CD4-positive, CD25-positive, alpha-beta regulatory T cell (primary cell): ENCODE measurements around the gene C10orf143. TPM values are rescaled to one million over a fixed set of nuclear protein-coding genes. Genes with fewer than 3 reads are reported as not detected.

Experiments used
- ATAC-seq, 2 donors: fragments of 150-1000 bp; cut with Tn5 transposase; one replicate each; pipeline ENCODE4 v1.10.0; 2021; ENCODE audit warnings: low read depth in 2 of 2, moderate number of reproducible peaks in 2 of 2, moderate library complexity in 1 of 2
- DNase-seq, 3 donors: peaks; one replicate each; pipeline versions ENCODE4 v3.0.0 to v3.0.0-alpha.2; 2012 to 2022; ENCODE audit warnings: mixed read lengths in 1 of 3
- H3K27ac ChIP-seq: one replicate; pipeline ENCODE4 v1.7.0; 2013; ENCODE audit warnings: mild to moderate bottlenecking, low read length; ENCODE audit not compliant: insufficient read depth, poor library complexity, severe bottlenecking
- H3K27me3 ChIP-seq: one replicate; pipeline ENCODE4 v1.7.0; 2013; ENCODE audit warnings: low read length; ENCODE audit not compliant: control insufficient read depth, insufficient read depth
- H3K36me3 ChIP-seq: one replicate; pipeline ENCODE4 v1.7.0; 2013; ENCODE audit warnings: mild to moderate bottlenecking, low read length, moderate library complexity; ENCODE audit not compliant: control insufficient read depth, insufficient read depth
- H3K4me1 ChIP-seq: 2 replicates; pipeline ENCODE4 v1.7.0; 2013; ENCODE audit warnings: mild to moderate bottlenecking, low read length; ENCODE audit not compliant: insufficient read depth, control insufficient read depth, poor library complexity, severe bottlenecking
- H3K4me3 ChIP-seq: one replicate; pipeline ENCODE4 v1.7.0; 2013; ENCODE audit warnings: low read depth, mild to moderate bottlenecking, low read length, moderate library complexity
- H3K9me3 ChIP-seq, 2 experiments: 1 replicate in 1 of 2; 2 replicates in 1 of 2; pipeline ENCODE4 v1.7.0; 2013; ENCODE audit warnings: low read length in 2 of 2, mild to moderate bottlenecking in 1 of 2, moderate library complexity in 1 of 2; ENCODE audit not compliant: control insufficient read depth in 2 of 2
- H3K27ac Mint-ChIP-seq, 3 donors: one replicate each; pipeline ENCODE4 v1.8.0; 2020 to 2022; ENCODE audit warnings: mild to moderate bottlenecking in 3 of 3, mixed read lengths in 3 of 3, moderate library complexity in 2 of 3
- H3K27me3 Mint-ChIP-seq: one replicate; pipeline ENCODE4 v1.8.0; 2022; ENCODE audit warnings: mild to moderate bottlenecking, mixed read lengths
- H3K36me3 Mint-ChIP-seq: one replicate; pipeline ENCODE4 v1.8.0; 2020; ENCODE audit warnings: mixed read lengths
- H3K4me1 Mint-ChIP-seq, 4 donors: one replicate each; pipeline ENCODE4 v1.8.0; 2020 to 2022; ENCODE audit warnings: mixed read lengths in 4 of 4, mild to moderate bottlenecking in 1 of 4
- H3K4me3 Mint-ChIP-seq, 4 donors: one replicate each; pipeline ENCODE4 v1.8.0; 2020 to 2022; ENCODE audit warnings: mild to moderate bottlenecking in 4 of 4, mixed read lengths in 4 of 4, moderate library complexity in 3 of 4
- H3K9me3 Mint-ChIP-seq, 7 donors: one replicate each; pipeline ENCODE4 v1.8.0; 2020 to 2022; ENCODE audit warnings: mixed read lengths in 7 of 7, mild to moderate bottlenecking in 3 of 7, moderate library complexity in 2 of 7
- polyA plus RNA-seq, 4 donors: library from polyadenylated mRNA; unstranded; fragments of 300-500 nt; fragmentation: Illumina TruSeq; gene quantifications; one replicate each; pipeline ENCODE4 v1.2.3, GENCODE V29; 2021
- total RNA-seq: library from RNA; stranded (reverse); gene quantifications from one replicate; pipeline ENCODE4 v1.2.3, GENCODE V29; 2022

C10orf143 gene
- total and polyA plus RNA-seq, 5 donors from 2014 or later, result 7.7 to 28.9 (median 22.6) TPM

DNA sequence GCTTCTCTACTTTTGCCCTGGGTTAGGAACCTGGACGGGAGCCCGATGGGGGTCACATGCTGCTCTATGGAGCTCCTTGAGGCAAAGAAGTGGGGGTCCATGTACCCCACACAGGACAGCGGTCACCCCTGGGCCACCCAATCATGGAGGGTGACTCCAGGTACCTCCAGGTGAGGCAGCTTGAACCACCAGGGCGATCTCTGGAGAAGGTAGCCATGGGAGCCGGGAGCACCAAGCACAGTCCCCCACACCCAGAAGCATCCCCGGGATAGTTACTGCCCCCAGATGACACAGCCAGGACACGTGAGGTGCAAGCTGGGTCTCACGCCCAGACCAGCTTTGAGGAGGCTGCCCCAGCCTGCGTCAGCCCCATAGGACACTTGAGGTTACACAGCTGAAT is 58.4 kb downstream of the C10orf143 start:
- peaks cover 0 to 2% (median 0%) of the 10 kb centered on the region in 7 donors for H3K9me3 Mint-ChIP-seq
- Histone ChIP-seq H3K27me3 (peaks cover 3% of the 10 kb centered on the region), H3K4me3 (no peak overlapping the region), H3K36me3 (no peaks in the 10 kb centered on the region), H3K27ac (no peak overlapping the region), H3K9me3 (no peaks in the 10 kb centered on the region), H3K4me1 (no peaks in the 10 kb centered on the region)
- ATAC-seq (no peak), DNase-seq (no peak)
- no peak overlapping the region for H3K4me3 Mint-ChIP-seq
- H3K36me3 Mint-ChIP-seq, result peaks cover 1% of the 10 kb centered on the region
- H3K27ac Mint-ChIP-seq, result no peak overlapping the region
- H3K4me1 Mint-ChIP-seq, result no peaks in the 10 kb centered on the region
- peaks cover 4% of the 10 kb centered on the region for H3K27me3 Mint-ChIP-seq

DNA sequence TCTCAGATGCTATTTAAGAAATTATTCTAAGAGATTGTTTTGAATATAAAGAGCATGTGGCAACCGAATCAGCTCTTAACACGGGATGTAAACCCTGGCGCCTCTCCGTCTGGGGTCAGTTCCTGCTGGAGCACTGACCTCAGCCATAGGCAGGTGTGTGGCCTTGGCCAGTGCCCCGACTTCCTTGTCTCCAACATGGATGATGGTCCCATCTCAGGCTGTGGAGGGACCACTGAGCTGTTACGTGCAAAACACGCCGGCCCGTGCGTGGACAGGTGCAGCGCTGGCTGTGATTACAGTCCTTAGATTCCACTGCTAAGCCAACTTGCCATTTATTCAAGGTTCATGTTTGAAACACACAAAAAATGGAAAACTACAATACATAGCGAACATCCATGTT is 59.9 kb downstream of the C10orf143 start:
- Mint-ChIP-seq H3K4me1 (no peaks in the 10 kb centered on the region), H3K27ac (no peak overlapping the region), H3K27me3 (peaks cover 4% of the 10 kb centered on the region), H3K36me3 (no peaks in the 10 kb centered on the region), H3K9me3 (peaks cover 0 to 2% (median 0%) of the 10 kb centered on the region in 7 donors), H3K4me3 (no peak overlapping the region)
- Histone ChIP-seq H3K27ac (no peak overlapping the region), H3K36me3 (no peaks in the 10 kb centered on the region), H3K4me1 (no peaks in the 10 kb centered on the region), H3K27me3 (peaks cover 3% of the 10 kb centered on the region), H3K4me3 (no peak overlapping the region), H3K9me3 (no peaks in the 10 kb centered on the region)
- no peak for DNase-seq
- ATAC-seq, result no peak

DNA sequence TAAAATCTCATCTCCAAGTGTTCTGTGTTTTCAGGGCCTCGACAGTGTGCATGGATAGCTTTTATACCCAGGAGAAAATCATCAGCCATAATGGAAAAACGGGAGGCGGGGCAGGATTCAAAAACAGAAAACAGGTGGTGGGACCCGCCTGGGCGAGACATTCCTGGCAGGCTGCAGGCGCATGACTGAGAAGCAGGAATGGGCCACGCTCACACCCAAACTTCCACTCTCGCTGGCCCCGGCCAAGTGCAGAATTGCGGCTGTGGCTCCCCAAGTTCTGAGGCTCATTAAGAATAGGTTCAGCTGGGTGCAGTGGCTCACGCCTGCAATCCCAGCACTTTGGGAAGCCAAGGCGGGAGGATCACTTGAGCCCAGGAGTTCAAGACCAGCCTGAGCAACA is 60.6 kb downstream of the C10orf143 start:
- H3K9me3 ChIP-seq, result no peaks in the 10 kb centered on the region
- Mint-ChIP-seq H3K4me3 (no peak overlapping the region), H3K9me3 (peaks cover 0 to under 1% (median 0%) of the 10 kb centered on the region in 7 donors), H3K36me3 (no peaks in the 10 kb centered on the region), H3K27me3 (peaks cover 4% of the 10 kb centered on the region), H3K4me1 (no peaks in the 10 kb centered on the region), H3K27ac (no peak overlapping the region)
- no peak overlapping the region for H3K27ac ChIP-seq
- no peak for DNase-seq
- no peaks in the 10 kb centered on the region for H3K4me1 ChIP-seq
- H3K27me3 ChIP-seq, result peaks cover 3% of the 10 kb centered on the region
- no peak for ATAC-seq
- H3K36me3 ChIP-seq, result no peaks in the 10 kb centered on the region
- no peak overlapping the region for H3K4me3 ChIP-seq

DNA sequence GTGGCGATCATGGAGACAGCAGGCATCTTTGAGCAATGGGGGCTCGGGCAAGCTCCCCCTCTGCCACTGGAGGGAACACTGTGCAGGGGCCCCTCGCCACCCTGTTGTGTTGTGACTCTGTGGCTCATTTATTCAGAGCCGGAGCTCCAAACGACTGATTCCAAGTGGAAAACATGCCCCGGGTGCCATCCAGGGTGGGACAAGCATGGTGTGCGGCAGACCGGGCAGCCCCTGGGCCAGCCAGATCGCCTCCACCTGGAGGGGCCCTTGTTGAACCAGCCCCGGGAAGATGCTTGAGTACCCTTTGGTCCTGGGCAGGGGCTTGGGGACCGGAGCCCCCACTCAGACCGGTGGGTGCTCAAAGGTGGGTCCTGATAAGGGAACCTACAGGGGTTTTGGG is 61.4 kb downstream of the C10orf143 start:
- Mint-ChIP-seq H3K27me3 (peaks cover 4% of the 10 kb centered on the region), H3K4me1 (no peaks in the 10 kb centered on the region), H3K27ac (no peak overlapping the region), H3K36me3 (no peaks in the 10 kb centered on the region), H3K4me3 (no peak overlapping the region), H3K9me3 (no peaks in the 10 kb centered on the region)
- Histone ChIP-seq H3K27ac (no peak overlapping the region), H3K9me3 (no peaks in the 10 kb centered on the region), H3K4me1 (no peaks in the 10 kb centered on the region), H3K36me3 (no peaks in the 10 kb centered on the region), H3K4me3 (no peak overlapping the region), H3K27me3 (peaks cover 3% of the 10 kb centered on the region)
- DNase-seq (no peak), ATAC-seq (no peak)

DNA sequence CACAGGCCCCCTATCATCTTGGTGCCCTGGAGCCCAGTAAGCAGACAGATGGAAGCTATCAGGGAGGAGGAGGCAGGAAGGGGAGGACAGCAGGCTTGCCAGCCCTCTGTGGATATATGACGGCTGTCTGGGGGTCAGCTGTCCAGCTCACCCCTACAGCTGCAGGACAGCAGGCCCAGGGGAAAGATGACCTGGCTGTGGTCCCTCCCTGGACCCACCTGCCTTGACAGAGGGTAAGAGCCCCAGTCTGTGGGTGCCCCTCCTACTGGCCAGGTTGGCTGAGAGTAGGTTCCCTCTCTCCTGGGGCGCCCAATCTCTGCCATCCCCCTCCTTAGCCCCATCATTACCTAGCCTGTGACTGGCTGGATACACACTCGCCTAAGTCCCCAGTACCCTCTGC is 62.5 kb downstream of the C10orf143 start:
- DNase-seq, result no peak
- Histone ChIP-seq H3K27ac (no peak overlapping the region), H3K4me3 (no peak overlapping the region), H3K27me3 (no peaks in the 10 kb centered on the region), H3K4me1 (no peaks in the 10 kb centered on the region), H3K36me3 (no peaks in the 10 kb centered on the region), H3K9me3 (no peaks in the 10 kb centered on the region)
- Mint-ChIP-seq H3K36me3 (no peaks in the 10 kb centered on the region), H3K4me3 (no peak overlapping the region), H3K9me3 (no peaks in the 10 kb centered on the region), H3K27ac (no peak overlapping the region), H3K4me1 (peaks cover 0 to 2% (median 0%) of the 10 kb centered on the region in 4 donors), H3K27me3 (peaks cover 4% of the 10 kb centered on the region)
- no peak for ATAC-seq

DNA sequence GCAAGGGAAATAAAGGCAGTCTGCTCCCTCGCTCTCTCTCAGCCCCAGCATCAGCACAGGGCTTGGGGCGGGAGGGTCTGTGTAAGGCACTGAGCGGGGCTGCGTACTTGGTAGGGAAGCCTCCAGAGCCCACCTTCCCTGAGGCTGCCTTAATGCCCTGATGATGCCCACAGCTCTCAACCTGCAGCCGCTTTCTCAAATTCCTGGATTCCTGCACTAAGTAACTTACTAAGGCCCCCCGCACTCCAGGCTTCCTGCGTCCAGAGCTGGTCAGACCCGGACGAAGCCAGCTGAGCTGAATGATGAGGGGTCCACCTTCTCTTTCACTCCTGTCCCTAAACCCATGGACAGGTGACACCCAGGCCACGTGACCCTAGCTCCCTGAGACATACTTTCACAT is 63.3 kb downstream of the C10orf143 start:
- DNase-seq, result no peak
- no peaks in the 10 kb centered on the region for H3K9me3 ChIP-seq
- H3K27me3 ChIP-seq, result no peaks in the 10 kb centered on the region
- Mint-ChIP-seq H3K9me3 (no peaks in the 10 kb centered on the region), H3K4me1 (peaks cover 0 to 2% (median 0%) of the 10 kb centered on the region in 4 donors), H3K4me3 (no peak overlapping the region), H3K27ac (no peak overlapping the region), H3K27me3 (peaks cover 9% of the 10 kb centered on the region), H3K36me3 (no peaks in the 10 kb centered on the region)
- no peak for ATAC-seq
- H3K4me1 ChIP-seq, result no peaks in the 10 kb centered on the region
- no peaks in the 10 kb centered on the region for H3K36me3 ChIP-seq
- no peak overlapping the region for H3K4me3 ChIP-seq
- H3K27ac ChIP-seq, result no peak overlapping the region

DNA sequence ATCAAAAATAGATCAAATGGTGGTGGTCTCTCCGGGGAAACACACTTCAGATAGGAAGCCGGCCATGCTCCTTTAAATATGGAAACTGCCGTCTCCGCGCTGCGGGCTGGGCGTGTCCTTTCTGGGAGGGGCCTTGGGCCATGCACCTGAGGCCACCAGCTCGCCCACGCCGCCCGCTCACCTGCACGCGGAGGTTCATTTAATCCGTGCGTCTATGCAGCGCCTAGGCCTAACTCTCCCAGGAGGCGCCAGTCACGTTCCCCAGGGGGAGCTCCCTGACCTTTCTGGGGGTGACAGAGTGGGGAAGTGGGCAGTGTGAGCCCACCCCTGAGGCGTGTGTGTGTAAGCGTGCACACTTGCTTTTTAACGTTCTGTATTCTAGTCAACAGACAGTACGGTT is 64.0 kb downstream of the C10orf143 start:
- Histone ChIP-seq H3K36me3 (no peaks in the 10 kb centered on the region), H3K4me3 (no peak overlapping the region), H3K4me1 (no peaks in the 10 kb centered on the region), H3K9me3 (no peaks in the 10 kb centered on the region), H3K27me3 (no peaks in the 10 kb centered on the region), H3K27ac (no peak overlapping the region)
- DNase-seq (no peak), ATAC-seq (no peak)
- H3K27me3 Mint-ChIP-seq, result peaks cover 9% of the 10 kb centered on the region
- no peaks in the 10 kb centered on the region for H3K36me3 Mint-ChIP-seq
- H3K4me1 Mint-ChIP-seq, result peaks cover 0 to 2% (median 0%) of the 10 kb centered on the region in 4 donors
- no peaks in the 10 kb centered on the region for H3K9me3 Mint-ChIP-seq
- H3K27ac Mint-ChIP-seq, result no peak overlapping the region
- H3K4me3 Mint-ChIP-seq, result no peak overlapping the region

DNA sequence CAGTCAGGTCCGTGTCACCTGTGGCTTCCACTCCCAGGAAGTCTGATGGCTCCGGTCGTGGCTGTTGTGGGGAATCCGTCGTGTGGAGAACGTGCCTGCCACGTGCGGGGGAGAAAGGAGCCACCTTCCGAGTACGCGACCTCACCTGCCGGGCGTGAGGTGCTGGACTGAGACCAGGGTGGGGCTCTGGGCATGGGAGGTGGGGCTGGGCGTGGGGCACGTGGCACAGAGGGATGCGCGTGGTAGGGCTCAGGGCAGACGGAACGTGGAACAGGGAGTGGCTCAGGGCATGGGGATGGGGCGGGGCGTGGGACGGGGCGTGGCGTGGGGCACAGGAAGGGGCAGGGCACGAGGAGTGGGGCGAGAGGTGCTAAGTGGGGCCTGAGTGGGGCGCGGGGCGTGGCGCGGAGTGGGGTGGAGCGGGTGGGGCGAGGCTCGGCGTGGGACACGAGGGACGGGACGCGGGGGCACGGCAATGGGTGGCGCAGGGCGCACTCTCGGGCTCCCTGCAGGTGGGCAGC is 64.8 kb downstream of the C10orf143 start:
- DNase-seq (no peak), ATAC-seq (no peak)
- Mint-ChIP-seq H3K4me3 (no peak overlapping the region), H3K4me1 (peaks cover 0 to 2% (median 0%) of the 10 kb centered on the region in 4 donors), H3K27ac (no peak overlapping the region), H3K9me3 (no peaks in the 10 kb centered on the region), H3K27me3 (peaks cover 9% of the 10 kb centered on the region), H3K36me3 (no peaks in the 10 kb centered on the region)
- no peaks in the 10 kb centered on the region for H3K36me3 ChIP-seq
- no peaks in the 10 kb centered on the region for H3K9me3 ChIP-seq
- H3K4me3 ChIP-seq, result no peak overlapping the region
- no peaks in the 10 kb centered on the region for H3K4me1 ChIP-seq
- H3K27me3 ChIP-seq, result no peaks in the 10 kb centered on the region
- H3K27ac ChIP-seq, result no peak overlapping the region
